Heart left ventricle (tissue), 13 donors: ENCODE data around the gene JTB.

Experiments
- CTCF ChIP-seq, 12 donors: fragments of 200-600 bp; sonication (generic) in 4 of 12; IDR thresholded peaks; one replicate each; pipeline versions ENCODE4 v1.5.0 to v1.8.0; 2018 to 2022; ENCODE audit warnings: antibody characterized with exemption in 12 of 12, mild to moderate bottlenecking in 5 of 12
- POLR2A ChIP-seq, 2 donors: fragments of 450-650 bp; IDR thresholded peaks; one replicate each; pipeline ENCODE4 v1.6.1; 2017; ENCODE audit warnings: antibody characterized with exemption in 2 of 2, mild to moderate bottlenecking in 2 of 2, moderate library complexity in 2 of 2
- donor health status: ischemic (EF 13 %, LVEDD 7.1; RV severe dilation, severe dysfunction).
- donor health status: DM: no; HTN: yes; CAD: no.
- donor health status: DM: no; HTN: no; CAD: no.
- donor health status: ischemic (EF 25% LVEDD 6.9; RV normal size, moderate dysfunction).
- donor health status: ischemic (EF 25% LVEDD 5.7; RV mildly dilated, moderate dysfunction).
- donor health status: ischemic (EF 35%, LVEDD 5.7; RV mildly dilated, moderate dysfunction).
- donor health status: nonischemic (EF 11% LVEDD 7.7; RV severe dilation, severe dysfunction).
- donor health status: DM: yes; HTN: yes; CAD: no.
- donor health status: PGD.
- donor health status: ischemic (EF 29% LVEDD 5.4; RV normal size, mild dysfunction).
- donor health status: nonischemic (EF 23%, LVEDD 6.1; RV moderate dilation, normal function).

- no peak for TF ChIP-seq CTCF (IDR thresholded peaks at IDR 0.05)
- TF ChIP-seq POLR2A (IDR thresholded peaks at IDR 0.05), result no peak
Observed at GRCh38 chr1:153995640-153996039, 18.2 kb upstream of the JTB start.
